CD4-positive, CD25-positive, alpha-beta regulatory T cell (primary cell): ENCODE measurements around the gene GPR63. TPM values are rescaled to one million over a fixed set of nuclear protein-coding genes. Genes with fewer than 3 reads are reported as not detected.

Source experiments
- ATAC-seq, 2 donors: fragments of 150-1000 bp; cut with Tn5 transposase; one replicate each; pipeline ENCODE4 v1.10.0; 2021; ENCODE audit warnings: low read depth in 2 of 2, moderate number of reproducible peaks in 2 of 2, moderate library complexity in 1 of 2
- DNase-seq, 3 donors: peaks; one replicate each; pipeline versions ENCODE4 v3.0.0 to v3.0.0-alpha.2; 2012 to 2022; ENCODE audit warnings: mixed read lengths in 1 of 3
- H3K27ac ChIP-seq: one replicate; pipeline ENCODE4 v1.7.0; 2013; ENCODE audit warnings: mild to moderate bottlenecking, low read length; ENCODE audit not compliant: insufficient read depth, poor library complexity, severe bottlenecking
- H3K27me3 ChIP-seq: one replicate; pipeline ENCODE4 v1.7.0; 2013; ENCODE audit warnings: low read length; ENCODE audit not compliant: control insufficient read depth, insufficient read depth
- H3K36me3 ChIP-seq: one replicate; pipeline ENCODE4 v1.7.0; 2013; ENCODE audit warnings: mild to moderate bottlenecking, low read length, moderate library complexity; ENCODE audit not compliant: control insufficient read depth, insufficient read depth
- H3K4me1 ChIP-seq: 2 replicates; pipeline ENCODE4 v1.7.0; 2013; ENCODE audit warnings: mild to moderate bottlenecking, low read length; ENCODE audit not compliant: insufficient read depth, control insufficient read depth, poor library complexity, severe bottlenecking
- H3K4me3 ChIP-seq: one replicate; pipeline ENCODE4 v1.7.0; 2013; ENCODE audit warnings: low read depth, mild to moderate bottlenecking, low read length, moderate library complexity
- H3K9me3 ChIP-seq, 2 experiments: 1 replicate in 1 of 2; 2 replicates in 1 of 2; pipeline ENCODE4 v1.7.0; 2013; ENCODE audit warnings: low read length in 2 of 2, mild to moderate bottlenecking in 1 of 2, moderate library complexity in 1 of 2; ENCODE audit not compliant: control insufficient read depth in 2 of 2
- H3K27ac Mint-ChIP-seq, 3 donors: one replicate each; pipeline ENCODE4 v1.8.0; 2020 to 2022; ENCODE audit warnings: mild to moderate bottlenecking in 3 of 3, mixed read lengths in 3 of 3, moderate library complexity in 2 of 3
- H3K27me3 Mint-ChIP-seq: one replicate; pipeline ENCODE4 v1.8.0; 2022; ENCODE audit warnings: mild to moderate bottlenecking, mixed read lengths
- H3K36me3 Mint-ChIP-seq: one replicate; pipeline ENCODE4 v1.8.0; 2020; ENCODE audit warnings: mixed read lengths
- H3K4me1 Mint-ChIP-seq, 4 donors: one replicate each; pipeline ENCODE4 v1.8.0; 2020 to 2022; ENCODE audit warnings: mixed read lengths in 4 of 4, mild to moderate bottlenecking in 1 of 4
- H3K4me3 Mint-ChIP-seq, 4 donors: one replicate each; pipeline ENCODE4 v1.8.0; 2020 to 2022; ENCODE audit warnings: mild to moderate bottlenecking in 4 of 4, mixed read lengths in 4 of 4, moderate library complexity in 3 of 4
- H3K9me3 Mint-ChIP-seq, 7 donors: one replicate each; pipeline ENCODE4 v1.8.0; 2020 to 2022; ENCODE audit warnings: mixed read lengths in 7 of 7, mild to moderate bottlenecking in 3 of 7, moderate library complexity in 2 of 7
- polyA plus RNA-seq, 4 donors: library from polyadenylated mRNA; unstranded; fragments of 300-500 nt; fragmentation: Illumina TruSeq; gene quantifications; one replicate each; pipeline ENCODE4 v1.2.3, GENCODE V29; 2021
- total RNA-seq: library from RNA; stranded (reverse); gene quantifications from one replicate; pipeline ENCODE4 v1.2.3, GENCODE V29; 2022

The GPR63 gene
- total and polyA plus RNA-seq, 5 donors from 2014 or later: 0.07 to 0.11 (median 0.10) TPM; not detected in 2

DNA sequence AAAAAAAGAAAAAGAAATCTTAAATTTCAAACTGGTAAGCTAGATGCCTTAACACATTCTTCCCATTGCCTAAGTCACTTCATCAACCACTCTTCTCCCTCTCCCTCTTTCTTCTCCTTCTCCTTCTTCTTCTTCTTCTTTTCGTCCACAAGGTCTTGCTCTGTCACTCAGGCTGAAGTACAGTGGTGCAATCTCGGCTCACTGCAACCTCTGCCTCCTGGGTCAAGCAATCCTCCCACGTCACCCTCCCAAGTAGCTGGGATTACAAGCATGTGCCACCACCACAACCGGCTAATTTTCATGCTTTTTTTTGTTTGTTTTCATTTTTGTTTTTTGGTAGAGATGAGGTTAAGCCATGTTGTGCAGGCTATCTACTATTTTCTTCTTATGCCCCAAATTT, 60.2 kb downstream of the GPR63 start:
- H3K27me3 Mint-ChIP-seq: peaks cover 6% of the 10 kb centered on the region

DNA sequence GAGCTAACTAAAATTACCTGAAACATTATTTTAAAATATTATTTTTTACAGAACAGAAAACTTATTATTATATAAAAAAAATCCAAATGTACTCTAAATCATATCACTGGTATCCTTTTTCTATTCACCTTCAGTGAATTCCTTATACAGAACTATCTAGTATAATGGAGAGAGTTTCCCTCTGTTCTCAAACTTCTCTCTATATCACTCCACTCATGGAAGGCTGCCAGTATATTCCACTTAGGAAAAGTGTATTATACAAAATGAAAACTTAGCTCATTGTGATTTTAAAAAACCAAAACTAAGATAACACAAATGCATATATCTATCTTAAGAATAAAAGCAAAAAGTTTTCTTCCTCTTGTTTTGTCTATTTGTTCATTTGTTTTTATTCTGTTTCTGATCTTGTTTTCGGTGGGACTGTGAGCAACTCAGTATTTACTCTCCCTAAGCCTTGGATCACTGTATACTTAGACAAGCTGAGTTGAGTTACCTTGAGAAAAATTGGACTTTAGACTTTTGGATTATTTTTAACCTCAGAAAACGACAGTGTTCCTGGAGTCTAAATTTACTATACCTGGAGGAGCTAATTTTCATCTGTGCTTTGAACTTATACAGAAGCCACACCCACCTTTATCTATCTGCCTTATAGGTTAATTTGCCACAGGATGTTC, 61.4 kb downstream of the GPR63 start:
- Mint-ChIP-seq H3K4me3 (peak overlapping the region in 1 of 4 donors; percentile 66), H3K27me3 (peaks cover 6% of the 10 kb centered on the region), H3K27ac (no peak overlapping the region), H3K4me1 (no peaks in the 10 kb centered on the region), H3K36me3 (no peaks in the 10 kb centered on the region), H3K9me3 (peaks cover 0 to 5% (median 0%) of the 10 kb centered on the region in 7 donors)
- Histone ChIP-seq H3K4me1 (no peaks in the 10 kb centered on the region), H3K36me3 (no peaks in the 10 kb centered on the region), H3K27me3 (no peaks in the 10 kb centered on the region), H3K27ac (no peak overlapping the region), H3K9me3 (no peaks in the 10 kb centered on the region), H3K4me3 (no peak overlapping the region)
- DNase-seq: no peak
- no peak for ATAC-seq

More for the DNA sequence above, 60.2 kb downstream of the GPR63 start:
- Histone ChIP-seq H3K27ac (no peak overlapping the region), H3K4me3 (no peak overlapping the region), H3K36me3 (no peaks in the 10 kb centered on the region), H3K27me3 (no peaks in the 10 kb centered on the region), H3K9me3 (no peaks in the 10 kb centered on the region), H3K4me1 (no peaks in the 10 kb centered on the region)
- no peaks in the 10 kb centered on the region for H3K4me1 Mint-ChIP-seq
- ATAC-seq (no peak), DNase-seq (no peak)
- H3K36me3 Mint-ChIP-seq: no peaks in the 10 kb centered on the region
- peaks cover 0 to 3% (median 0%) of the 10 kb centered on the region in 7 donors for H3K9me3 Mint-ChIP-seq
- no peak overlapping the region for H3K27ac Mint-ChIP-seq
- no peak overlapping the region for H3K4me3 Mint-ChIP-seq

DNA sequence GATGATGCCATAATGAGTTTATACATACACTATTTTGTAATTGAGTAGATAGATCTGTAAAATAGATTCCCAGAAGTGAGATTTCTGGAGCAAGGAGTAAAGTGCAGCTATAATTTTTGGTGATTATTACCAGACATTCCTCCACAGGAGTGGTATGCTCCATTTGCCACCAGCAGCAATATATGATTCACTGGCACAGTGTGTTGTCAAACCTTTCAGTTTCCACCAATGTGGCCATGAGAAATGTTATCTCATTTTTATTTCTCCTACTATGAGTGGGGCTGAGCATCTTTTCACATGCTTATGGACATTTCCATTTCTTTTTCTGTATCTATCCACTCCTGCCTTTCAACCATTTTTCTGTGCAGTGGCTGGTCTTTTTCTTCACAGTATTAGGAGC, 70.5 kb downstream of the GPR63 start:
- no peak for DNase-seq
- H3K27me3 Mint-ChIP-seq: peaks cover 5% of the 10 kb centered on the region
- H3K36me3 ChIP-seq: no peaks in the 10 kb centered on the region
- no peak overlapping the region for H3K27ac Mint-ChIP-seq
- H3K4me3 ChIP-seq: no peak overlapping the region
- no peaks in the 10 kb centered on the region for H3K4me1 ChIP-seq
- no peaks in the 10 kb centered on the region for H3K4me1 Mint-ChIP-seq
- no peaks in the 10 kb centered on the region for H3K27me3 ChIP-seq
- peaks cover 0 to 9% (median 7%) of the 10 kb centered on the region in 7 donors for H3K9me3 Mint-ChIP-seq
- peaks cover 4% of the 10 kb centered on the region for H3K36me3 Mint-ChIP-seq
- no peak overlapping the region for H3K27ac ChIP-seq
- no peak for ATAC-seq
- no peaks in the 10 kb centered on the region for H3K9me3 ChIP-seq
- no peak overlapping the region for H3K4me3 Mint-ChIP-seq

DNA sequence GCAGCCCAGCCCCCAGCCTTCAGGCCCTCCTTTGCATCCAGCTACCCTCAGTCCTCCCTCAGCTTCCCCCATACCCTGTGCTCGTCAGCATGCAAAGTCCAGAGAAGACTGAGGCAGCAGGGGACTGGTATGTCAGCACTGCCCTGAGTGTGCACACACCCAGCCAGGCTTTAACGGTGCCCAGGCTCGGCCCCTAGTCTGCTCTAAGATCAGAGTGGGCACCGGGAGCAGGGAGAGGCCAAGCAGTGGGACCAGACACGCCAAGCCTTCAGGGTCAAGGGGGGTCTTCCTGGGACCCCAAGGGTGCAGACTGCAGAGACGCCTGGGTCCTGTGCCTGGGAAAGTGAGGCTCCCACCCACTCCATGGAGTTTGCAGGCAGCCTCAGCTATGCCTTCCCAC, 74.7 kb downstream of the GPR63 start:
- DNase-seq: no peak
- ATAC-seq: no peak
- Mint-ChIP-seq H3K27ac (no peak overlapping the region), H3K4me1 (no peaks in the 10 kb centered on the region), H3K27me3 (peaks cover 6% of the 10 kb centered on the region), H3K36me3 (no peaks in the 10 kb centered on the region), H3K9me3 (peaks cover 0 to 3% (median 0%) of the 10 kb centered on the region in 7 donors), H3K4me3 (no peak overlapping the region)
- Histone ChIP-seq H3K4me1 (no peaks in the 10 kb centered on the region), H3K27ac (no peak overlapping the region), H3K27me3 (no peaks in the 10 kb centered on the region), H3K4me3 (no peak overlapping the region), H3K9me3 (no peaks in the 10 kb centered on the region), H3K36me3 (no peaks in the 10 kb centered on the region)

DNA sequence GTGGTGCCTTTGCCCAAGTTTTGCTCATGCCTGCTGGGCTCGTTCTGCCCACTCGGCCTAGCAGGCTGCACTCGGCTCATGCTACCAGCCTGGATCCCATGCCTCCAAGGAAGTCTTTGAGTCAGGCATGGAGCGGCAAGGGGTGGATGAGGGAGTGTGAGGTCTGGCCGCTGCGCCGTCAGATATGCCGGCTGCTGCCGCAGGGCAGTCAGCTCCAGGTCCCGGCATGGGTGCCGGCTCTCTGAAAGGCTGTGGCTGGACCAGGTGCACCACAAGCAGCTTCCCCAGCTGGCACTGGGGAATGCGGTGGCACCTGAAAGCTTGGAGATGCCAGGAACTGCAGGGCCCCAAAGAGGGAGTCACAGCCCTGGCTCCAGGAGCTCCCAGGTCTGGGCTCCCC, 75.5 kb downstream of the GPR63 start:
- Mint-ChIP-seq H3K27me3 (peaks cover 6% of the 10 kb centered on the region), H3K36me3 (no peaks in the 10 kb centered on the region), H3K4me1 (no peaks in the 10 kb centered on the region), H3K9me3 (no peaks in the 10 kb centered on the region), H3K4me3 (no peak overlapping the region), H3K27ac (no peak overlapping the region)
- ATAC-seq (no peak), DNase-seq (no peak)
- H3K9me3 ChIP-seq: no peaks in the 10 kb centered on the region
- no peaks in the 10 kb centered on the region for H3K36me3 ChIP-seq
- no peaks in the 10 kb centered on the region for H3K27me3 ChIP-seq
- no peaks in the 10 kb centered on the region for H3K4me1 ChIP-seq
- H3K4me3 ChIP-seq: no peak overlapping the region
- no peak overlapping the region for H3K27ac ChIP-seq

DNA sequence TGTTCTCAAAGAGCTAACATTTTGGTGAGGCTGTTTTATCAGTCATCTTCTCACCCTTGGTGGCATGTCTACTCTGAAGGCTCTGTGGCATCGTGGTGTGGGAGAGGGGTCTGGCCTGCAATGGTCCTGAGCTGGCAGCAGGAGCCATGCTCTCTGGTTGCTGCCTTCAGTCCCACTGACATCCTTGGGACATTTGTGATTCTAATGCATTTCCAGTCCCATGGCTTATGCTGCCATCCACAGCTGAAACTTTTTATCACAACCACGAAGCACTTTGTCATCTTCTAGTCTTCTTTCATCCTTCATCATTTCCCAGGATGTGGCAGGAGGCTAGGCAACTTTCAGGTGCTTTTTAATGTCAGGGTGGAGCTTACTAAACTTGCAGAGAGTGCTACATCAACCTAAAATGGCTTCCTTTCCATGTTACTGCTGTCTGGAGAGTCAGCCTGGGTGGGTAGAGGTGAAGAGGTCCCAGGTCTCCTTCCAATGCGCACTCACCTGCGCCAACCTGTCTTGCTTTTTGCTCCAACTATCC, 77.1 kb downstream of the GPR63 start:
- Mint-ChIP-seq H3K9me3 (no peaks in the 10 kb centered on the region), H3K36me3 (no peaks in the 10 kb centered on the region), H3K4me3 (no peak overlapping the region), H3K27me3 (peaks cover 6% of the 10 kb centered on the region), H3K27ac (no peak overlapping the region), H3K4me1 (no peaks in the 10 kb centered on the region)
- DNase-seq (peak in 1 of 3 donors; percentile 1), ATAC-seq (no peak)
- Histone ChIP-seq H3K27ac (no peak overlapping the region), H3K4me3 (no peak overlapping the region), H3K36me3 (no peaks in the 10 kb centered on the region), H3K27me3 (no peaks in the 10 kb centered on the region), H3K9me3 (no peaks in the 10 kb centered on the region), H3K4me1 (no peaks in the 10 kb centered on the region)

DNA sequence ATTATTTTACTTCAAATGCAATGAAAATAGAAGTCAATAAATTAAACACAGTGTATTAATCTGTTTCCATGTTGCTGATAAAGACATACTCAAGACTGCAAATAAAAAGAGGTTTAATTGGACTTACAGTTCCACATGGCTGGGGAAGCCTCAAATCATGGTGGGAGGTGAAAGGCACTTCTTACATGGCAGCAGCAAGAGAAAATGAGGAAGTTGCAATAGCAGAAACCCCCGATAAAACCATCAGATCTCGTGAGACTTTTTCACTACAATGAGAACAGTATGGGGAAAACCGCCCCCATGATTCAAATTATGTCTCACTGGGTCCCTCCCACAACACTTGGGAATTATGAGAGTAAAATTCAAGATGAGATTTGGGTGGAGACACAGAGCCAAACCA, 82.2 kb downstream of the GPR63 start:
- peaks cover 16% of the 10 kb centered on the region for H3K27me3 Mint-ChIP-seq
- no peaks in the 10 kb centered on the region for H3K36me3 Mint-ChIP-seq
- Histone ChIP-seq H3K27ac (no peak overlapping the region), H3K36me3 (no peaks in the 10 kb centered on the region), H3K9me3 (no peaks in the 10 kb centered on the region), H3K4me3 (no peak overlapping the region), H3K27me3 (peaks cover 2% of the 10 kb centered on the region), H3K4me1 (no peaks in the 10 kb centered on the region)
- H3K27ac Mint-ChIP-seq: no peak overlapping the region
- H3K9me3 Mint-ChIP-seq: peaks cover 0 to 4% (median 0%) of the 10 kb centered on the region in 7 donors
- DNase-seq (no peak), ATAC-seq (no peak)
- H3K4me1 Mint-ChIP-seq: no peaks in the 10 kb centered on the region
- no peak overlapping the region for H3K4me3 Mint-ChIP-seq

DNA sequence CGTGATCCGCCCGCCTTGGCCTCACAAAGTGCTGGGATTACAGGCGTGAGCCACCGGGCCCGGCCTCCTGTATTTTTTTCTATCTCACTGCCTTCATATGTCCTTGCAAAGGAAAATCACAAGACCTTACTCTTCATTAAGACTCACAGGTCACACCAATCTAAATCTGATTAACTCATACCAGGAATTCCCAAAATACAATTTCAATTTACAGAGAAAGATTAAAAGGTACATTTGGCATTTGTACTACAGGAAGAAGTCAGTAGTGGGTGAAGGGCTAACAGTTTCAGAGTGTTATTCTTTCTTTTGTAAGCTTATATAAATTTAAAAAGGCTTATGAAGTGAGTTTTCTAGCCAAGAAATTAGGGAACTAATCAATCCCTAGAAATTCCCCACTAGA, 87.4 kb downstream of the GPR63 start:
- ATAC-seq (no peak), DNase-seq (no peak)
- no peak overlapping the region for H3K27ac ChIP-seq
- H3K27me3 Mint-ChIP-seq: peaks cover 16% of the 10 kb centered on the region
- H3K4me1 ChIP-seq: no peaks in the 10 kb centered on the region
- no peak overlapping the region for H3K4me3 ChIP-seq
- no peaks in the 10 kb centered on the region for H3K36me3 ChIP-seq
- H3K36me3 Mint-ChIP-seq: no peaks in the 10 kb centered on the region
- H3K27ac Mint-ChIP-seq: no peak overlapping the region
- H3K4me3 Mint-ChIP-seq: no peak overlapping the region
- H3K27me3 ChIP-seq: peaks cover 4% of the 10 kb centered on the region
- H3K9me3 Mint-ChIP-seq: peaks cover 0 to 7% (median 0%) of the 10 kb centered on the region in 7 donors
- no peaks in the 10 kb centered on the region for H3K4me1 Mint-ChIP-seq
- no peaks in the 10 kb centered on the region for H3K9me3 ChIP-seq
